CD4-positive, alpha-beta T cell treated with Interleukin-15 for 4 hours (primary cell): ENCODE results near the gene OTUB1.

Experiments used
- DNase-seq: peaks from one replicate; pipeline ENCODE4 v3.0.0-alpha.2; 2020; ENCODE audit warnings: low spot score

Gene OTUB1

GRCh38 chr11:64023712-64024710 is 37.8 kb downstream of the OTUB1 start:
- DNase-seq = no peak

GRCh38 chr11:64025205-64025604 is 39.0 kb downstream of the OTUB1 start:
- no peak for DNase-seq

- DNase-seq = no peak
These were observed 40.5 kb downstream of the OTUB1 start for GRCh38 chr11:64026575-64027205.

GRCh38 chr11:64027651-64028397 is 41.6 kb downstream of the OTUB1 start:
- no peak for DNase-seq

GRCh38 chr11:64028398-64029115 is 42.3 kb downstream of the OTUB1 start:
- DNase-seq = no peak

GRCh38 chr11:64029773-64030172 is 43.5 kb downstream of the OTUB1 start:
- DNase-seq = no peak

- DNase-seq = no peak
These were observed 44.8 kb downstream of the OTUB1 start for GRCh38 chr11:64031001-64031400.

- no peak for DNase-seq
These were observed 45.8 kb downstream of the OTUB1 start for GRCh38 chr11:64032050-64032449.

GRCh38 chr11:64034411-64034811 is 48.2 kb downstream of the OTUB1 start:
- no peak for DNase-seq

GRCh38 chr11:64035081-64035524 is 48.9 kb downstream of the OTUB1 start:
- no peak for DNase-seq

- DNase-seq = no peak
These were observed 49.3 kb downstream of the OTUB1 start, which contains the start of gene FLRT1 for GRCh38 chr11:64035576-64035975. Gene FLRT1, plus strand, starts transcription at chr11:64035931. Its CDS starts 80,337 bp downstream, at chr11:64116268.

- DNase-seq = no peak
These were observed 50.1 kb downstream of the OTUB1 start for GRCh38 chr11:64036087-64037026.

- DNase-seq = no peak
These were observed 50.9 kb downstream of the OTUB1 start for GRCh38 chr11:64037027-64037634.

- no peak for DNase-seq
These were observed 52.3 kb downstream of the OTUB1 start for GRCh38 chr11:64038500-64038899.

GRCh38 chr11:64039012-64039665 is 52.9 kb downstream of the OTUB1 start:
- no peak for DNase-seq

GRCh38 chr11:64040684-64041322 is 54.6 kb downstream of the OTUB1 start:
- DNase-seq = no peak

GRCh38 chr11:64041846-64042245 is 55.6 kb downstream of the OTUB1 start:
- no peak for DNase-seq

- DNase-seq = no peak
These were observed 56.1 kb downstream of the OTUB1 start for GRCh38 chr11:64042301-64042700.

GRCh38 chr11:64043545-64043944 is 57.3 kb downstream of the OTUB1 start:
- DNase-seq = no peak
